ENCODE measurements around the gene CCL21. TPM values are rescaled to one million over a fixed set of nuclear protein-coding genes. Genes with fewer than 3 reads are reported as not detected.
A peak's percentile ranks its signal among the peaks of the same experiment; 100 is the strongest.

CCL21 gene
- total RNA-seq, 1 experiment from 2014 or later: not detected

- Mint-ChIP-seq H3K4me3 (no peak overlapping the region), H3K4me1 (peaks cover 11% of the 10 kb centered on the region), H3K36me3 (no peaks in the 10 kb centered on the region), H3K27ac (no peak overlapping the region), H3K27me3 (ENCODE audit: low read depth) (peaks cover 6% of the 10 kb centered on the region), H3K9me3 (no peaks in the 10 kb centered on the region)
- TF ChIP-seq FOXK1 (CRISPR knock-in tag; IDR thresholded peaks at IDR 0.05): no peak
- no peak for TF ChIP-seq SOX15 (CRISPR knock-in tag; IDR thresholded peaks at IDR 0.05)
- TF ChIP-seq, protein P1, sequence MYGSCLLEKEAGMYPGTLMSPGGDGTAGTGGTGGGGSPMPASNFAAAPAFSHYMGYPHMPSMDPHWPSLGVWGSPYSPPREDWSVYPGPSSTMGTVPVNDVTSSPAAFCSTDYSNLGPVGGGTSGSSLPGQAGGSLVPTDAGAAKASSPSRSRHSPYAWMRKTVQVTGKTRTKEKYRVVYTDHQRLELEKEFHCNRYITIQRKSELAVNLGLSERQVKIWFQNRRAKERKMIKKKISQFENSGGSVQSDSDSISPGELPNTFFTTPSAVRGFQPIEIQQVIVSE (CRISPR knock-in tag; IDR thresholded peaks at IDR 0.05; ENCODE audit: borderline replicate concordance): no peak
- no peak for TF ChIP-seq KAT7 (CRISPR knock-in tag; IDR thresholded peaks at IDR 0.05; ENCODE audit: borderline replicate concordance)
- TF ChIP-seq CBFB (CRISPR knock-in tag; IDR thresholded peaks at IDR 0.05; ENCODE audit: low read depth): no peak
- no peak for TF ChIP-seq ELF4 (CRISPR knock-in tag; IDR thresholded peaks at IDR 0.05; ENCODE audit: low read depth)
- TF ChIP-seq ETV6 (CRISPR knock-in tag; IDR thresholded peaks at IDR 0.05): no peak
- TF ChIP-seq, protein P2, sequence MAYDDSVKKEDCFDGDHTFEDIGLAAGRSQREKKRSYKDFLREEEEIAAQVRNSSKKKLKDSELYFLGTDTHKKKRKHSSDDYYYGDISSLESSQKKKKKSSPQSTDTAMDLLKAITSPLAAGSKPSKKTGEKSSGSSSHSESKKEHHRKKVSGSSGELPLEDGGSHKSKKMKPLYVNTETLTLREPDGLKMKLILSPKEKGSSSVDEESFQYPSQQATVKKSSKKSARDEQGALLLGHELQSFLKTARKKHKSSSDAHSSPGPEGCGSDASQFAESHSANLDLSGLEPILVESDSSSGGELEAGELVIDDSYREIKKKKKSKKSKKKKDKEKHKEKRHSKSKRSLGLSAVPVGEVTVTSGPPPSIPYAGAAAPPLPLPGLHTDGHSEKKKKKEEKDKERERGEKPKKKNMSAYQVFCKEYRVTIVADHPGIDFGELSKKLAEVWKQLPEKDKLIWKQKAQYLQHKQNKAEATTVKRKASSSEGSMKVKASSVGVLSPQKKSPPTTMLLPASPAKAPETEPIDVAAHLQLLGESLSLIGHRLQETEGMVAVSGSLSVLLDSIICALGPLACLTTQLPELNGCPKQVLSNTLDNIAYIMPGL (CRISPR knock-in tag; IDR thresholded peaks at IDR 0.05): no peak
- no peak for TF ChIP-seq OVOL2 (CRISPR knock-in tag; IDR thresholded peaks at IDR 0.05; ENCODE audit: borderline replicate concordance)
- no peak for TF ChIP-seq NR2C2 (CRISPR knock-in tag; IDR thresholded peaks at IDR 0.05)
- ChIA-PET CTCF (interaction anchor here (0.5 to 3.4 kb wide), 7 partner anchors 13 to 486 kb away, joined by 3 to 18 read pairs (median 3); partner anchors contain the start of genes GALT and SIGMAR1), POLR2A (no interaction called here)
- ATAC-seq (0 out of 2 replicates have a peak, but pooled peaks have one; percentile 4), DNase-seq (ENCODE audit: low spot score) (no peak)
Observed at GRCh38 chr9:34659592-34660253, 50.2 kb downstream of the CCL21 start.

Other genes with a start within 250 kb of the CCL21 start
- gene ENHO, start 187.1 kb downstream of the CCL21 start, total RNA-seq (2021): 26.9 to 28.3 TPM (median 27.9 TPM) in 3 replicates
- 8.7 to 18.0 TPM (median 9.9 TPM) in 3 replicates for gene CNTFR, start 120.4 kb downstream of the CCL21 start, total RNA-seq (2021)
- 24.5 to 35.9 TPM (median 31.4 TPM) in 3 replicates for gene RPP25L, start 98.0 kb downstream of the CCL21 start, total RNA-seq (2021)
- gene DCTN3, start 89.6 kb downstream of the CCL21 start, total RNA-seq (2021): 23.8 to 28.7 TPM (median 27.5 TPM) in 3 replicates
- 0.14 to 0.23 TPM (median 0.15 TPM) in 3 replicates for gene ARID3C, start 81.1 kb downstream of the CCL21 start, total RNA-seq (2021)
- 108 to 116 TPM (median 109 TPM) in 3 replicates for gene SIGMAR1, start 72.3 kb downstream of the CCL21 start, total RNA-seq (2021)
- 35.9 to 39.7 TPM (median 37.6 TPM) in 3 replicates for gene GALT, start 63.5 kb downstream of the CCL21 start, total RNA-seq (2021)
- gene IL11RA, start 58.0 kb downstream of the CCL21 start, total RNA-seq (2021): 7.2 to 8.6 TPM (median 7.6 TPM) in 3 replicates
- 0.68 to 1.0 TPM (median 0.89 TPM) in 3 replicates for gene CCL27, start 47.5 kb downstream of the CCL21 start, total RNA-seq (2021)
- not detected in 3 replicates for gene CCL19, start 18.9 kb downstream of the CCL21 start, total RNA-seq (2021)
- 0.34 to 0.59 TPM (median 0.53 TPM) in 3 replicates for gene PHF24, start 248.1 kb upstream of the CCL21 start, total RNA-seq (2021)

Measured in WTC11 (cell line).